ENCODE results near the gene ITFG2. TPM values are rescaled to one million over a fixed set of nuclear protein-coding genes. Genes with fewer than 3 reads are reported as not detected.
"Not testable (repeated sequence)": the region's sequence is repeated elsewhere in the genome, so short reads cannot be mapped to it uniquely, and the experiment has no call there.

The ITFG2 gene
- polyA plus RNA-seq, 3 donors from 2014 or later = 39.5 to 83.0 (median 60.4) TPM

DNA sequence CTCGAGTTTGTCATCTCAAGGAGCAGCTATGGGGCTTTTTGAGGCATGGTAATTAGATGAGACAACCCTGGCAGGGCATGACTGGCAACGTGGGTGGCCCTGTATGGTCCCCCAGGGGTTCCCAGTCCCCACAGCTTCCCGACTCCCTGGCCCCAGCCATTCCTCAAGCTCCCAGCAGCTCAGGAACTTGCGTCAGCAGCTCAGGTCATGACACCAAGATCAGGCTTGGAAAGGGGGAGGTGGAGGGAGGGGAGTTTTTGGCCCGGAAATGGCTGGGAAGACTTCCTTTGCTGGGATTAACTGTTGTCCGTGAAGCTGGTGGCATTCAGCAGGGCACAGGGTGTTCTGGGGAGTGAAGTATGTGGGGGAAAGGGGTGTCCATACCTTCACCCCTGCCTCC lies 32.8 kb downstream of the ITFG2 start:
- Mint-ChIP-seq H3K4me3 (no peak overlapping the region), H3K27ac (no peak overlapping the region), H3K27me3 (ENCODE audit: low read depth in 3 of 3) (peaks cover 0 to 2% (median 0%) of the 10 kb centered on the region in 3 donors), H3K36me3 (peaks cover 8 to 15% (median 13%) of the 10 kb centered on the region in 3 donors), H3K4me1 (no peaks in the 10 kb centered on the region), H3K9me3 (no peaks in the 10 kb centered on the region)
- no peak for DNase-seq

DNA sequence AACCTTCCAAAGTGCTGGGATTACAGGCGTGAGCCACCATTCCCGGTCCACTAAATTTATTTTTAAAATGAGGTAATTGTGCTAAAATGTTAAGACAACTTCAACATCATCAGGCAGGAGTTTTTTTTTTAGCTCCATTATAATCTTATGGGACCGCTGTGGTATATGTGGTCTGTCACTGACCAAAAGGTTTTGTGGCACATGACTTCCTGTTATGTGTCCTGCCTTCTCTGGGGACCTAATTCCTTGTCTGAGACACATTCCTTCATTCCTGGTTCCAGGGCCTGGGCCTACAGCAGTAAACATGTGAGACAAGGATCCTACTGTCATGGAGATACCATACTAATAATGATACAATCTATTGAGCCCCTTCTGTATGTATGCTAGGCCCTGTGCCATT lies 39.5 kb downstream of the ITFG2 start:
- Mint-ChIP-seq H3K4me1 (no peaks in the 10 kb centered on the region), H3K27ac (no peak overlapping the region), H3K4me3 (no peak overlapping the region), H3K9me3 (no peaks in the 10 kb centered on the region), H3K36me3 (peaks cover 7 to 16% (median 11%) of the 10 kb centered on the region in 3 donors), H3K27me3 (ENCODE audit: low read depth in 3 of 3) (no peaks in the 10 kb centered on the region)
- no peak for DNase-seq

- Mint-ChIP-seq H3K4me1 (no peaks in the 10 kb centered on the region), H3K36me3 (peaks cover 3 to 12% (median 6%) of the 10 kb centered on the region in 3 donors), H3K27ac (peak overlapping the region in 1 of 6 donors; percentile 34), H3K27me3 (ENCODE audit: low read depth in 3 of 3) (peaks cover 0 to 1% (median 0%) of the 10 kb centered on the region in 3 donors), H3K4me3 (no peak overlapping the region), H3K9me3 (no peaks in the 10 kb centered on the region)
- peak in 2 of 3 donors; percentile 8 to 18 for DNase-seq
Observed at GRCh38 chr12:2853626-2854025, 41.2 kb downstream of the ITFG2 start.

DNA sequence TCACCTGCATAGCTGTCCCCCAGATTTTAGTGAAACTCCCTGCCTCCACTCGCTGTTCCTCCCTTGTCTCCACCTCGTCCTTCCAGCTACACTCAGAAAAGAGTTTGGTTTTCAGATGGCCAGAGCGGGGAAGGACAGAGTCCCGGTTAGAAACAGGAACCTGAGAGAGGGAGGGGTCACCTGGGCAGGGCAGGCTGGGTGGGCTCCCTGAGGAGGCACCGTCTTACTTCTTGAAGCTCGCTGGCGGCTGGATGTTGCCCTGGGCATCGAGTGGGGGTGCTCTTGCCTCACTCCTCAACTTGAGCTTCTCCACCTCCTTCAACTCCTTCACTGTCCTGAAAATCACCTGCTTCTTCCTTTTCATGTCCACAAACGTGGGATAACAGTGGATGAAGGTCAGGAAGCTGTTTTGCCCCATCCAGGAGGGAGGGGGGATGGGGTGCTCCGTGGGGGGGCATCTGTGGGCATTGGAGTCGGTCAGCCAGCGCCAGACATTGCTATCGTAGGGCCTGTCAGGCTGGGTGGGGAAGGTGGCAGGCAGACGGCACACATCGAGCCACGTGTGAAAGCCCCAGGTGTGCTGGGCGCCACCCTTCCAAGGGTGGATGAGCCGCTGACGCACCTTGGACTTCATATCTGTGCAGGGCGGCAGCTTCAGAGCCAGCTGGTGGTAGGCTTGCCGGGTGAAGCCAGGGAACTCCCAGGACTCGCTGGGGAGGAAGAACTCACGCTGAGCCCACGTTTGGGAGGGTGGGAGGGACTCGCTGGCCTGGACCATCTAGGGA lies 42.4 kb downstream of the ITFG2 start:
- H3K36me3 Mint-ChIP-seq = peaks cover 3 to 6% (median 6%) of the 10 kb centered on the region in 3 donors
- no peaks in the 10 kb centered on the region for H3K9me3 Mint-ChIP-seq
- no peak overlapping the region for H3K4me3 Mint-ChIP-seq
- no peak for DNase-seq
- no peak overlapping the region for H3K27ac Mint-ChIP-seq
- H3K4me1 Mint-ChIP-seq = no peaks in the 10 kb centered on the region
- peaks cover 0 to 2% (median 0%) of the 10 kb centered on the region in 3 donors for H3K27me3 Mint-ChIP-seq (ENCODE audit: low read depth in 3 of 3)

GRCh38 chr12:2855546-2855945 lies 43.1 kb downstream of the ITFG2 start:
- DNase-seq = no peak
- Mint-ChIP-seq H3K4me3 (no peak overlapping the region), H3K4me1 (no peaks in the 10 kb centered on the region), H3K9me3 (no peaks in the 10 kb centered on the region), H3K36me3 (peaks cover 3 to 6% (median 6%) of the 10 kb centered on the region in 3 donors), H3K27me3 (ENCODE audit: low read depth in 3 of 3) (peaks cover 0 to 2% (median 0%) of the 10 kb centered on the region in 3 donors), H3K27ac (peak overlapping the region in 1 of 6 donors; percentile 30)

DNA sequence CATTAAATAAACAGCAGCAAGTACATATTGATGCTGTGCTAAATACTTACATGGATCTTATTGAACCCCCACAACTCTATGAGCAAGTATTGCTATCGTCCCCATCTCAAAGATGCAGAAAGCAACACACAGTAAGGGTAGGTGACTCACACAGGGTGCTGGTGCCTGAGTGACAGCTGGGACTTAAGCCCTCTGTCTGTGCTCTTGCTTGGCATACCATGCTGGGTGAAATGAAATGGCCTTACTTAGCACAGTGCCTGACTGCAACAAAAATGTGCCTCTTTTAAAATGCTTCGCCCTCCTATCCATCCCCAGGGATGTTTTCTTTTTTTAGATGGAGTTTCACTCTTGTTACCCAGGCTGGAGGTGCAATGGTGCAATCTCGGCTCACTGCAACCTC lies 43.6 kb downstream of the ITFG2 start:
- H3K4me3 Mint-ChIP-seq = no peak overlapping the region

DNA sequence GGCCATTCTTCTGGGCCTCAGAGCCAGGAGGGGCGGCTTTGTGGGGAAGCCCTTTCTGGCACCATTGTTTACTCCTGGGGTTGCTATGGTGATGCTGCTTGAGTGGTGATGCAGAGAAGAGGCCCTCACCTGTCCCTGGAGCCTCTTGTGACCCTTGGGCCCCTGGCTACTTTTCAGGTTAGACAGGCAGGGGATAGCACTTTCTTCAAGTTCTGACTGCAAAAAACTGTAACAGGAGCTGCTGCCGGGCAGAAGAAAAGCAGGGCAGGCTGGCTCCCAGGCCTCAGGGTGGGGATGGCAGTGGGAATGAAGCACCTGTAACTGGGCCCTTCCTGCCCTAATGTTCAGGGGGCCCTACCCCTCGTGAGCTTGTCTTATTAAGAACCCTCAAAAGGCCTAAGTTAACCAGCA lies 44.6 kb downstream of the ITFG2 start, which contains the start of gene TEX52:
Gene TEX52, minus strand, starts transcription at position 19 of the 411 bp plus-strand sequence. Its CDS starts 13 bp downstream, at position 6.
- peaks cover 3 to 6% (median 6%) of the 10 kb centered on the region in 3 donors for H3K36me3 Mint-ChIP-seq
- no peak within 1 kb of the TSS for H3K27ac Mint-ChIP-seq
- peaks cover 0 to 2% (median 0%) of the 10 kb centered on the region in 3 donors for H3K27me3 Mint-ChIP-seq (ENCODE audit: low read depth in 3 of 3)
- no peak within 1 kb of the TSS for H3K4me3 Mint-ChIP-seq
- H3K4me1 Mint-ChIP-seq = no peaks in the 10 kb centered on the region
- no peak for DNase-seq
- no peaks in the 10 kb centered on the region for H3K9me3 Mint-ChIP-seq

More for the DNA sequence above, 43.6 kb downstream of the ITFG2 start:
- H3K27me3 Mint-ChIP-seq (ENCODE audit: low read depth in 3 of 3) = peaks cover 0 to 2% (median 0%) of the 10 kb centered on the region in 3 donors
- no peaks in the 10 kb centered on the region for H3K4me1 Mint-ChIP-seq
- H3K36me3 Mint-ChIP-seq = peaks cover 3 to 6% (median 6%) of the 10 kb centered on the region in 3 donors
- H3K9me3 Mint-ChIP-seq = no peaks in the 10 kb centered on the region
- DNase-seq = no peak
- H3K27ac Mint-ChIP-seq = no peak overlapping the region

DNA sequence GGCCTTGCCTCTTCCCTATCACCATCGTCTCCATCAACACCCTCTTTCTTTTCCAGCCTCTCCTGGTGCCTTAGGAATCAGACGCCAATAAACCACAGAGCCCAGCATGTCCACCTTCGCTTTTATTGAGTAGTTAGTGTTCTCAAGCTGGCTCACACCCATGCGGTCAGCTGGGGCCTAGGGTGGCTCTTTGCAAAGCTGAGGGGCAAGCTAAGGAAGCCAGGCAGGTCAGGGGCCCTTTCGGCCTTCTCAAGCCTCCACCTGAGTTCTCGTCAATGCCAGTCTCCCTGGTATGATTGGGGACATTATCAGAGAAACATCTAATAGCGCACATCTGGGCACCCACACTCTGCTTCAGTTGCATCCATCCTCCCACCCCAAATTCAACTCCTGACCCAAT lies 45.1 kb downstream of the ITFG2 start:
- Mint-ChIP-seq H3K27me3 (ENCODE audit: low read depth in 3 of 3) (peaks cover 0 to 2% (median 0%) of the 10 kb centered on the region in 3 donors), H3K4me1 (no peaks in the 10 kb centered on the region), H3K4me3 (no peak overlapping the region), H3K27ac (no peak overlapping the region), H3K36me3 (peaks cover 3 to 6% (median 6%) of the 10 kb centered on the region in 3 donors), H3K9me3 (no peaks in the 10 kb centered on the region)
- DNase-seq = no peak

DNA sequence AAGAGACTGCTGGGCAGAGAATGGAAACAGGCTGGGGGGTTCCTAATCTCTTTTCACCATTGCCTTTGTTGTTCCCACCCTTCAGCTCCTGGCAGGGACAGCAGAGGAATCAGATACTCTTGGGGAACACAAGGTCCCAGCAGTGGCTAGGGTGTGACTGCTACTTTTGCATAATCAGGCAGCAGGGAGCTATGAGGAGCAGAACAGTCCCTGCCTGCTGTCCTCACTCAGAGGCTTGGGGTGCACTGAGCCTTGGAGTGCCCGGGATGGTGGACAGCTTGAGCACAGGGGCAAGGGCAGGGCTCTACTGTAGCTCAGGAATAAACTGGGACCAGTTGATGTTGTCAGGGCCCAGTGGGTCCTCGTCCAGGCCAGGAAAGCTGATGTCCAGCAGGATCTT lies 45.9 kb downstream of the ITFG2 start:
- Mint-ChIP-seq H3K4me1 (no peaks in the 10 kb centered on the region), H3K27me3 (ENCODE audit: low read depth in 3 of 3) (peaks cover 0 to 2% (median 0%) of the 10 kb centered on the region in 3 donors), H3K27ac (peak overlapping the region in 1 of 6 donors; percentile 76), H3K9me3 (no peaks in the 10 kb centered on the region), H3K36me3 (peaks cover 3 to 6% (median 6%) of the 10 kb centered on the region in 3 donors), H3K4me3 (no peak overlapping the region)
- DNase-seq = no peak

DNA sequence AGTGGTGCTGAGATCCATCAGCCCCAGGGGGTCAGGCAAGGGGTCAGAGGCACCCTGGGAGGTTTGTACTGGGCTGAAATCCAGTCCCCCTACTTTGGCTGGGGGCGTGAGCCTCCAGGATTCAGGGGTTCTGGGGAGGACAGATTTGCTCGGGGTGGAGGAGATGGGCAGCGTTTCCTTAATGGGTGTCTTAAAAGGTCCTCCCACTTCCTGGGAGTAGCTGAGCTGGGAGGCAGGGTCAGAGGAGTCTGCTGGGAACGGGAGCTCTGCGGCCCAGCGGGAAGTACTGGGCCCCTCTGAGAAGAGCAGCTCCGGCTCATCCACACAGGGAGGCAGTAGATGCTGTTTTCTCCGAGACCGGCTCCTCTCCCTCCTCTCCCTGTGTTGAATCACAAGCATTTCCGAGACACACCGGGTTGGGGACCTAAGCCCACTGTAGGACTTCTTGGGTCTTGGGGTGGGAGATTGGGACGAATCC lies 46.5 kb downstream of the ITFG2 start:
- Mint-ChIP-seq H3K27ac (no peak overlapping the region), H3K36me3 (peaks cover 3 to 6% (median 6%) of the 10 kb centered on the region in 3 donors), H3K4me3 (no peak overlapping the region), H3K4me1 (no peaks in the 10 kb centered on the region), H3K27me3 (ENCODE audit: low read depth in 3 of 3) (peaks cover 0 to 2% (median 0%) of the 10 kb centered on the region in 3 donors), H3K9me3 (no peaks in the 10 kb centered on the region)
- DNase-seq = no peak

- H3K4me1 Mint-ChIP-seq = no peaks in the 10 kb centered on the region
- H3K36me3 Mint-ChIP-seq = peaks cover 3 to 6% (median 6%) of the 10 kb centered on the region in 3 donors
- DNase-seq = no peak
- peaks cover 0 to 2% (median 0%) of the 10 kb centered on the region in 3 donors for H3K27me3 Mint-ChIP-seq (ENCODE audit: low read depth in 3 of 3)
- no peaks in the 10 kb centered on the region for H3K9me3 Mint-ChIP-seq
- H3K4me3 Mint-ChIP-seq = no peak overlapping the region
- no peak overlapping the region for H3K27ac Mint-ChIP-seq
Observed at GRCh38 chr12:2860170-2860569, 47.7 kb downstream of the ITFG2 start.

DNA sequence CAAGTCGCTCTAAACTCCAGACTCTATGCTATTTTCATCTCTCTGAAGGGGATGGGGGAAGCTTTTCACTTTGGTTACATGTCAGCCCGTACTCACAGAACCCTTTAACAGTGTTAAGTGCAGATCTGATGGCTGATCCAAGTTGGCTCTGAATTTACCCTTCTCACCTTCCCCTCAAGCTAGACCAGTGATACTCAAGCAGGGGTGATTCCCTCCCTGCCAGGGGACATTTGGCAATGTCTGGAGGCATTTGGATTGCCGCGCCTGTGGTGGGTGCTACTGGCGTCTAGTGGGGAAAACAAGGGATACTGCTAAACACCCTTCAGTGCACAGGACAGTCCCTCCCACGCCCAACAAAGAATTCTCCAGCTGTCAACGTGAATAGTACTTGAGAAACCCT lies 50.4 kb downstream of the ITFG2 start:
- H3K36me3 Mint-ChIP-seq = no peaks in the 10 kb centered on the region
- no peak overlapping the region for H3K4me3 Mint-ChIP-seq
- no peak overlapping the region for H3K27ac Mint-ChIP-seq
- no peaks in the 10 kb centered on the region for H3K9me3 Mint-ChIP-seq
- H3K27me3 Mint-ChIP-seq (ENCODE audit: low read depth in 3 of 3) = peaks cover 0 to 2% (median 0%) of the 10 kb centered on the region in 3 donors
- DNase-seq = no peak
- no peaks in the 10 kb centered on the region for H3K4me1 Mint-ChIP-seq

- DNase-seq; H3K4me1 Mint-ChIP-seq; H3K9me3 Mint-ChIP-seq; H3K4me3 Mint-ChIP-seq; H3K36me3 Mint-ChIP-seq; H3K27me3 Mint-ChIP-seq (ENCODE audit: low read depth in 3 of 3): not testable (repeated sequence)
- H3K27ac Mint-ChIP-seq = peak overlapping the region in 1 of 6 donors; percentile 34
Observed at GRCh38 chr12:2863402-2863801, 50.9 kb downstream of the ITFG2 start.

- Mint-ChIP-seq H3K4me1 (no peaks in the 10 kb centered on the region), H3K4me3 (no peak overlapping the region), H3K9me3 (no peaks in the 10 kb centered on the region), H3K27ac (no peak overlapping the region), H3K27me3 (ENCODE audit: low read depth in 3 of 3) (no peaks in the 10 kb centered on the region), H3K36me3 (no peaks in the 10 kb centered on the region)
- no peak for DNase-seq
Observed at GRCh38 chr12:2864198-2864597, 51.7 kb downstream of the ITFG2 start.
